Uterus (tissue), 4 donors: ENCODE measurements around the gene CEP83. TPM values are rescaled to one million over a fixed set of nuclear protein-coding genes. Genes with fewer than 3 reads are reported as not detected.
"Not testable (repeated sequence)": the region's sequence is repeated elsewhere in the genome, so short reads cannot be mapped to it uniquely, and the experiment has no call there.

Source experiments
- DNase-seq, 2 donors: peaks; one replicate each; pipeline ENCODE4 v3.0.0-alpha.2; 2019 to 2020
- H3K27ac ChIP-seq, 2 donors: fragments of 200-600 bp; sonication (generic); 1 replicate in 1 of 2; 2 replicates in 1 of 2; pipeline ENCODE4 v1.5.1; 2016 to 2018
- H3K27me3 ChIP-seq, 2 donors: fragments of 200-600 bp; sonication (generic); one replicate each; pipeline ENCODE4 v1.5.1; 2018 to 2019; ENCODE audit warnings: control low read depth in 1 of 2
- H3K36me3 ChIP-seq, 2 donors: fragments of 200-600 bp; sonication (generic); one replicate each; pipeline ENCODE4 v1.5.1; 2019; ENCODE audit warnings: control low read depth in 1 of 2
- H3K4me1 ChIP-seq, 2 donors: fragments of 200-600 bp; sonication (generic); one replicate each; pipeline ENCODE4 v1.5.1; 2018 to 2019; ENCODE audit warnings: control low read depth in 1 of 2
- H3K4me3 ChIP-seq, 2 donors: fragments of 200-600 bp; sonication (generic); 1 replicate in 1 of 2; 2 replicates in 1 of 2; pipeline ENCODE4 v1.5.1; 2018 to 2019; ENCODE audit warnings: mild to moderate bottlenecking in 1 of 2
- H3K9me3 ChIP-seq, 2 donors: fragments of 200-600 bp; sonication (generic); one replicate each; pipeline ENCODE4 v1.5.1; 2019; ENCODE audit warnings: control low read depth in 1 of 2
- CTCF ChIP-seq, 4 experiments: fragments of 200-600 bp in 2 of 4; fragments of 450-650 bp in 2 of 4; sonication (generic) in 2 of 4; IDR thresholded peaks; one replicate each; pipeline ENCODE4 v1.5.1; 2016 to 2019; ENCODE audit warnings: antibody characterized with exemption in 4 of 4, mild to moderate bottlenecking in 2 of 4, moderate library complexity in 1 of 4
- POLR2A ChIP-seq, 2 donors: fragments of 450-650 bp; IDR thresholded peaks; one replicate each; pipeline ENCODE4 v1.6.1; 2016; ENCODE audit warnings: antibody characterized with exemption in 2 of 2, mild to moderate bottlenecking in 1 of 2, moderate library complexity in 1 of 2
- intact Hi-C: fragments of 100-400 bp; cut with DNase I; formaldehyde crosslinking; loops from one replicate; pipeline ENCODE4 v1.15.1; 2023; ENCODE audit warnings: low total_unique reads
- total RNA-seq, 4 donors: library from RNA; depleted of rRNA in 3 of 4; stranded (reverse); fragments of >200 nt in 3 of 4; gene quantifications; one replicate each; pipeline versions ENCODE4 v1.1.0 to v1.2.4, GENCODE V29; 2014 to 2023
- donor health status: DM: yes; HTN: yes; CAD: no.

CEP83 gene
- total RNA-seq, 4 donors from 2014 or later = 14.7 to 40.7 (median 33.2) TPM

GRCh38 chr12:94458877-94459727, 565 bp downstream of the CEP83 start:
- intact Hi-C loops = no loop called here
- TF ChIP-seq CTCF (IDR thresholded peaks at IDR 0.05) (no peak), POLR2A (IDR thresholded peaks at IDR 0.05) (no peak)
- H3K36me3 ChIP-seq = no peaks in the 10 kb centered on the region
- peak overlapping the region; percentile 91 to 94 for H3K27ac ChIP-seq
- no peaks in the 10 kb centered on the region for H3K27me3 ChIP-seq
- H3K4me1 ChIP-seq = peaks cover 0 to 3% of the 10 kb centered on the region in 2 donors
- DNase-seq = no peak
- peak overlapping the region; percentile 71 to 78 for H3K4me3 ChIP-seq
- H3K9me3 ChIP-seq = no peaks in the 10 kb centered on the region

- H3K27ac ChIP-seq = no peak overlapping the region
- H3K4me1 ChIP-seq = peaks cover 0 to 3% of the 10 kb centered on the region in 2 donors
- H3K9me3 ChIP-seq = no peaks in the 10 kb centered on the region
- no peaks in the 10 kb centered on the region for H3K36me3 ChIP-seq
- intact Hi-C loops = no loop called here
- TF ChIP-seq POLR2A (IDR thresholded peaks at IDR 0.05) (no peak), CTCF (IDR thresholded peaks at IDR 0.05) (no peak)
- DNase-seq = no peak
- no peak overlapping the region for H3K4me3 ChIP-seq
- H3K27me3 ChIP-seq = no peaks in the 10 kb centered on the region
These were observed 2.4 kb downstream of the CEP83 start for GRCh38 chr12:94457311-94457710.

DNA sequence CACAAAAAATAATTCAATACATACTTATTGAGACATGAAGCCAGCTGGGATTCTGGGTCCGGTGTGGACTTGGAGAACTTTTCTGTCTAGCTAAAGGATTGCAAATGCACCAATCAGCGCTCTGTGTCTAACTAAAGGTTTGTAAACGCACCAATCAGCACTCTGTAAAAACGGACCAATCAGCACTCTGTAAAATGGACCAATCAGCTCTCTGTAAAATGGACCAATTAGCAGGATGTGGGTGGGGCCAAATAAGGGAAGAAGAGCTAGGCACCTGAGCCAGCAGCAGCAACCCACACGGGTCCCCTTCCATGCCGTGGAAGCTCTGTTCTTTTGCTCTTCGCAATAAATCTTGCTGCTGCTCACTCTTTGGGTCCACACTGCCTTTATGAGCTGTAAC, 5.3 kb downstream of the CEP83 start:
- intact Hi-C loops = not testable (repeated sequence)

GRCh38 chr12:94445662-94446061, 14.0 kb downstream of the CEP83 start:
- intact Hi-C loops = no loop called here
- Histone ChIP-seq H3K36me3 (no peaks in the 10 kb centered on the region), H3K4me1 (no peaks in the 10 kb centered on the region), H3K27ac (no peak overlapping the region), H3K9me3 (no peaks in the 10 kb centered on the region), H3K4me3 (no peak overlapping the region), H3K27me3 (no peaks in the 10 kb centered on the region)
- TF ChIP-seq CTCF (IDR thresholded peaks at IDR 0.05) (no peak), POLR2A (IDR thresholded peaks at IDR 0.05) (no peak)
- no peak for DNase-seq

More for the DNA sequence above, 5.3 kb downstream of the CEP83 start:
- H3K27ac ChIP-seq, H3K27me3 ChIP-seq, H3K9me3 ChIP-seq, DNase-seq, H3K4me3 ChIP-seq, H3K4me1 ChIP-seq, H3K36me3 ChIP-seq: not testable (repeated sequence)

DNA sequence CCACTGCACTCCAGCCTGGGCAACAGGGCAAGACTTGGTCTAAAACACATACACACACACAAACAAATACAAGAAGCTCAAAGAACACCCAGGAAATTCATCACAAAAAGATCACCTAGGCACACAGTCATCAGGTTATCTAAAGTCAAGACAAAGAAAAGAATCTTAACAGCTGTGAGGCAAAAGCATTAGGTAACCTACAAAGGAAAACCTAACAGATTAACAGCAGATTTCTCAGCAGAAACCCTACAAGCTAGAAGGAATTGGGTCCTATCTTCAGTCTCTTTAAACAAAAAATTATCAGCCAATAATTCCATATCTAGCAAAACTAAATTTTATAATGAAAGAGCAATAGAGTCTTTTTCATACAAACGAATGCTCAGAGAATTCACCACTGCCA, 22.4 kb downstream of the CEP83 start:
- H3K4me3 ChIP-seq = no peak overlapping the region
- no peaks in the 10 kb centered on the region for H3K36me3 ChIP-seq
- H3K9me3 ChIP-seq = no peaks in the 10 kb centered on the region
- no peaks in the 10 kb centered on the region for H3K4me1 ChIP-seq
- H3K27me3 ChIP-seq = no peaks in the 10 kb centered on the region
- DNase-seq = no peak
- TF ChIP-seq CTCF (IDR thresholded peaks at IDR 0.05) (no peak), POLR2A (IDR thresholded peaks at IDR 0.05) (no peak)
- intact Hi-C loops = no loop called here
- H3K27ac ChIP-seq = no peak overlapping the region
